ENCODE data around the gene CTNNBIP1. TPM values are rescaled to one million over a fixed set of nuclear protein-coding genes. Genes with fewer than 3 reads are reported as not detected.
A peak's percentile ranks its signal among the peaks of the same experiment; 100 is the strongest.

Gene CTNNBIP1
- polyA plus RNA-seq, 1 donor (not counting 4 experiments of a cell fraction or from before 2014, with no cell fraction given) = 92.3 TPM

DNA sequence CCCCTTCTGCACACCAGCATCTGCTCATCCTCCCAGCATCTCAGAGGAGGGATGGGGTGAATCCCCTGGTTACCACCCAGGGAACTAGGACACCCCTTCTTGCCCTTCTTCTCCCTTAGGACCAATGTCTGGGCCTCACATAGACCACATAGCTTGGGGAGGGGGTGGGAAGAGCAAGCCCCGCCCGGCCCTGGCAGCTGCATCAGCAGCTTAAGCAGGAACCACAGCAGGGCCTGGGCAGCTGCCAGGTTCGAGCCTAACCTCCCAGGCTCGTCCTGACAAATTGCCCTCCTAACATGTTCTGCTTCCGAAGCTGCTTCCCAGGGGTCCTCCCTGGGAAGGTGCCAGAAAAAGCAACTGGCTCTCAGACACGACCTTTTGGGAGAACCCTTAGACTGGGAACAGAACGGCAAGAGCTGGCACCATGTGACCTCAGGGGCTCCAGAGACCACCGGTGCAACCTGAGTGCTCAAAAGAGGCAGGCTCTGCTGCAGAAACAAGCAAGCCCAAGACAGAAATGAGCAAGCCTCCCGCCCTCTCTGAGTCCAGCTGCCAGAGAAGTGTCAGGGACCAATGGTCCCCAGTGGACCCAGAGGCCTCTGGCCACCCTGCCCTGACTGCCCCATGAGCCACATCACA is 67.9 kb downstream of the CTNNBIP1 start:
- H4K20me1 ChIP-seq (ENCODE audit: control insufficient read depth, extremely low read depth, insufficient read depth, low read length) = no peaks in the 10 kb centered on the region
- FAIRE-seq (no peak), DNase-seq (ENCODE audit: low read depth, low spot score) (no peak)
- no peaks in the 10 kb centered on the region for H3K36me3 ChIP-seq (ENCODE audit: control insufficient read depth in 2 of 2, extremely low read depth in 1 of 2, insufficient read depth in 2 of 2, low read length in 2 of 2)
- no peak overlapping the region for H3K4me2 ChIP-seq (ENCODE audit: control insufficient read depth, extremely low read depth, insufficient read depth, low read depth, low read length)
- no peak overlapping the region for H2AFZ ChIP-seq (ENCODE audit: control insufficient read depth, low read length)
- H3K4me3 ChIP-seq (ENCODE audit: control insufficient read depth in 2 of 3, extremely low read depth in 1 of 3, insufficient read depth in 2 of 3, low read depth in 1 of 3, low read length in 3 of 3) = no peak overlapping the region
- H3K79me2 ChIP-seq (ENCODE audit: control insufficient read depth, insufficient read depth, low read length) = no peaks in the 10 kb centered on the region
- TF ChIP-seq EZH2 (IDR thresholded peaks at IDR 0.05; ENCODE audit: low read length) = no peak
- TF ChIP-seq, protein P1, sequence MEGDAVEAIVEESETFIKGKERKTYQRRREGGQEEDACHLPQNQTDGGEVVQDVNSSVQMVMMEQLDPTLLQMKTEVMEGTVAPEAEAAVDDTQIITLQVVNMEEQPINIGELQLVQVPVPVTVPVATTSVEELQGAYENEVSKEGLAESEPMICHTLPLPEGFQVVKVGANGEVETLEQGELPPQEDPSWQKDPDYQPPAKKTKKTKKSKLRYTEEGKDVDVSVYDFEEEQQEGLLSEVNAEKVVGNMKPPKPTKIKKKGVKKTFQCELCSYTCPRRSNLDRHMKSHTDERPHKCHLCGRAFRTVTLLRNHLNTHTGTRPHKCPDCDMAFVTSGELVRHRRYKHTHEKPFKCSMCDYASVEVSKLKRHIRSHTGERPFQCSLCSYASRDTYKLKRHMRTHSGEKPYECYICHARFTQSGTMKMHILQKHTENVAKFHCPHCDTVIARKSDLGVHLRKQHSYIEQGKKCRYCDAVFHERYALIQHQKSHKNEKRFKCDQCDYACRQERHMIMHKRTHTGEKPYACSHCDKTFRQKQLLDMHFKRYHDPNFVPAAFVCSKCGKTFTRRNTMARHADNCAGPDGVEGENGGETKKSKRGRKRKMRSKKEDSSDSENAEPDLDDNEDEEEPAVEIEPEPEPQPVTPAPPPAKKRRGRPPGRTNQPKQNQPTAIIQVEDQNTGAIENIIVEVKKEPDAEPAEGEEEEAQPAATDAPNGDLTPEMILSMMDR (optimal IDR thresholded peaks at IDR 0.05 in 1 of 3, IDR thresholded peaks at IDR 0.05 in 1 of 3, conservative IDR thresholded peaks at IDR 0.05 in 1 of 3; ENCODE audit: extremely low read depth in 1 of 3, insufficient read depth in 2 of 3, low read length in 3 of 3) = no peak
- H3K4me1 ChIP-seq (ENCODE audit: control insufficient read depth, extremely low read depth, insufficient read depth, low read length) = peaks cover 63% of the 10 kb centered on the region
- dilution Hi-C loops (cut with MboI; ENCODE audit: extremely low pct_ligation_motif_present, low sequenced_read_pairs) = no loop called here
- H3K27ac ChIP-seq (ENCODE audit: control insufficient read depth, insufficient read depth, low read length) = no peak overlapping the region
- no peaks in the 10 kb centered on the region for H3K27me3 ChIP-seq (ENCODE audit: control insufficient read depth, extremely low read depth, insufficient read depth, low read length)
- no peak overlapping the region for H3K9ac ChIP-seq (ENCODE audit: control insufficient read depth, extremely low read depth, insufficient read depth, low read length)
- no peaks in the 10 kb centered on the region for H3K9me1 ChIP-seq (ENCODE audit: control insufficient read depth, extremely low read depth, insufficient read depth, low read length)
- H3K9me3 ChIP-seq (ENCODE audit: control insufficient read depth, low read depth, low read length) = peaks cover 4% of the 10 kb centered on the region

DNA sequence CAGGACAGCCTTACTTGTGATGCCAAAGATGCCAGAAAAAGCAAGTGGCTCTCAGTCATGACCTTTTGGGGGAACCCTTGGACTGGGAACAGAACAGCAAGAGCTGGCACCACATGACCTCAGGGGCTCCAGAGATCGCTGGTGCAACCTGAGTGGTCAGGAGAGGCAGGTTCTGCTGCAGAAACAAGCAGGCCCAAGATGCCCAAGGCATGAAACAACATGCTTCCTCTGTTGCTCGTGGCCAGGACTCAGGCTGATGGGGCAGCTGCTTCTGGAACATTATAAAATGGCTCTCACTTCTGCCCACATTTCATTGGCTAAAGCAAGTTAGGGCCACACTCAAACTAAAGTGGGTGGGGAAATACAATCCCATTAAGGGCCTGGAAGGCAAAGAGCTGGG is 68.6 kb downstream of the CTNNBIP1 start:
- no peak for DNase-seq (ENCODE audit: low read depth, low spot score)
- H2AFZ ChIP-seq (ENCODE audit: control insufficient read depth, low read length) = no peak overlapping the region

More for the DNA sequence above, 68.6 kb downstream of the CTNNBIP1 start:
- H3K9me3 ChIP-seq (ENCODE audit: control insufficient read depth, low read depth, low read length) = peaks cover 4% of the 10 kb centered on the region
- no peak for TF ChIP-seq EZH2 (IDR thresholded peaks at IDR 0.05; ENCODE audit: low read length)
- TF ChIP-seq, protein P1 (optimal IDR thresholded peaks at IDR 0.05 in 1 of 3, IDR thresholded peaks at IDR 0.05 in 1 of 3, conservative IDR thresholded peaks at IDR 0.05 in 1 of 3; ENCODE audit: extremely low read depth in 1 of 3, insufficient read depth in 2 of 3, low read length in 3 of 3) = no peak
- peaks cover 71% of the 10 kb centered on the region for H3K4me1 ChIP-seq (ENCODE audit: control insufficient read depth, extremely low read depth, insufficient read depth, low read length)
- H3K27ac ChIP-seq (ENCODE audit: control insufficient read depth, insufficient read depth, low read length) = no peak overlapping the region
- peak; percentile 62 for FAIRE-seq
- H3K9ac ChIP-seq (ENCODE audit: control insufficient read depth, extremely low read depth, insufficient read depth, low read length) = no peak overlapping the region
- no peaks in the 10 kb centered on the region for H3K36me3 ChIP-seq (ENCODE audit: control insufficient read depth in 2 of 2, extremely low read depth in 1 of 2, insufficient read depth in 2 of 2, low read length in 2 of 2)
- no peaks in the 10 kb centered on the region for H4K20me1 ChIP-seq (ENCODE audit: control insufficient read depth, extremely low read depth, insufficient read depth, low read length)
- H3K27me3 ChIP-seq (ENCODE audit: control insufficient read depth, extremely low read depth, insufficient read depth, low read length) = no peaks in the 10 kb centered on the region
- H3K4me3 ChIP-seq (ENCODE audit: control insufficient read depth in 2 of 3, extremely low read depth in 1 of 3, insufficient read depth in 2 of 3, low read depth in 1 of 3, low read length in 3 of 3) = no peak overlapping the region
- H3K79me2 ChIP-seq (ENCODE audit: control insufficient read depth, insufficient read depth, low read length) = no peaks in the 10 kb centered on the region
- dilution Hi-C loops (cut with MboI; ENCODE audit: extremely low pct_ligation_motif_present, low sequenced_read_pairs) = no loop called here
- no peaks in the 10 kb centered on the region for H3K9me1 ChIP-seq (ENCODE audit: control insufficient read depth, extremely low read depth, insufficient read depth, low read length)
- H3K4me2 ChIP-seq (ENCODE audit: control insufficient read depth, extremely low read depth, insufficient read depth, low read depth, low read length) = no peak overlapping the region

Measured in keratinocyte (primary cell).